Left kidney (tissue), 2 donors: ENCODE data around the gene ROBO1. TPM values are rescaled to one million over a fixed set of nuclear protein-coding genes. Genes with fewer than 3 reads are reported as not detected.
"Not testable (repeated sequence)": the region's sequence is repeated elsewhere in the genome, so short reads cannot be mapped to it uniquely, and the experiment has no call there.

Source experiments
- DNase-seq: peaks from one replicate; pipeline ENCODE4 v3.0.0-alpha.2; 2013
- polyA plus RNA-seq: library from polyadenylated mRNA; unstranded; fragments of 120-200 nt; gene quantifications from one replicate; pipeline ENCODE4 v1.2.1, GENCODE V29; 2013; ENCODE audit not compliant: insufficient read length

The ROBO1 gene
- polyA plus RNA-seq, 1 donor, result 130 TPM

GRCh38 chr3:79369306-79369705 lies 398.5 kb downstream of the ROBO1 start:
- no peak for DNase-seq

- no peak for DNase-seq
These were observed 399.4 kb downstream of the ROBO1 start for GRCh38 chr3:79368403-79368802.

GRCh38 chr3:79367803-79368202 lies 400.0 kb downstream of the ROBO1 start:
- no peak for DNase-seq

GRCh38 chr3:79367066-79367465 lies 400.7 kb downstream of the ROBO1 start:
- DNase-seq, result no peak

- DNase-seq, result no peak
These were observed 401.4 kb downstream of the ROBO1 start for GRCh38 chr3:79366414-79366813.

- no peak for DNase-seq
These were observed 403.0 kb downstream of the ROBO1 start for GRCh38 chr3:79364784-79365183.

- no peak for DNase-seq
These were observed 405.1 kb downstream of the ROBO1 start for GRCh38 chr3:79362571-79363270.

- DNase-seq, result peak; percentile 43
These were observed 405.9 kb downstream of the ROBO1 start for GRCh38 chr3:79361748-79362378.

GRCh38 chr3:79358327-79358726 lies 409.5 kb downstream of the ROBO1 start:
- no peak for DNase-seq

- DNase-seq, result no peak
These were observed 413.6 kb downstream of the ROBO1 start for GRCh38 chr3:79354179-79354688.

GRCh38 chr3:79351699-79352098 lies 416.1 kb downstream of the ROBO1 start:
- no peak for DNase-seq

- no peak for DNase-seq
These were observed 422.6 kb downstream of the ROBO1 start for GRCh38 chr3:79344876-79345871.

GRCh38 chr3:79341961-79342360 lies 425.8 kb downstream of the ROBO1 start:
- DNase-seq, result no peak

GRCh38 chr3:79339846-79340245 lies 428.0 kb downstream of the ROBO1 start:
- DNase-seq, result no peak

- no peak for DNase-seq
These were observed 430.0 kb downstream of the ROBO1 start for GRCh38 chr3:79337798-79338197.

- no peak for DNase-seq
These were observed 438.6 kb downstream of the ROBO1 start for GRCh38 chr3:79329154-79329553.

GRCh38 chr3:79326642-79327041 lies 441.2 kb downstream of the ROBO1 start:
- DNase-seq, result no peak

- DNase-seq, result not testable (repeated sequence)
These were observed 441.9 kb downstream of the ROBO1 start for GRCh38 chr3:79325833-79326383.

- no peak for DNase-seq
These were observed 450.0 kb downstream of the ROBO1 start for GRCh38 chr3:79317551-79318518.

- DNase-seq, result no peak
These were observed 452.8 kb downstream of the ROBO1 start for GRCh38 chr3:79314962-79315361.

- DNase-seq, result no peak
These were observed 453.3 kb downstream of the ROBO1 start for GRCh38 chr3:79314544-79314943.
